Left lung (tissue), 10 donors: ENCODE data around the gene VSTM2L. TPM values are rescaled to one million over a fixed set of nuclear protein-coding genes. Genes with fewer than 3 reads are reported as not detected.

ENCODE experiments used
- ATAC-seq: fragments of 200-7000 bp; cut with Tn5 transposase; one replicate; pipeline ENCODE4 v1.9.1; 2020; ENCODE audit warnings: moderate library complexity
- DNase-seq, 4 donors: peaks; one replicate each; pipeline ENCODE4 v3.0.0-alpha.2; 2013 to 2020
- H3K27ac ChIP-seq, 2 donors: fragments of 200-600 bp; sonication (generic) in 1 of 2; one replicate each; pipeline versions ENCODE4 v1.5.0 to v1.8.0; 2020 to 2021
- H3K27me3 ChIP-seq, 2 donors: fragments of 200-600 bp; sonication (generic) in 1 of 2; one replicate each; pipeline versions ENCODE4 v1.5.0 to v1.8.0; 2020 to 2021
- H3K36me3 ChIP-seq, 2 donors: fragments of 200-600 bp; sonication (generic) in 1 of 2; one replicate each; pipeline versions ENCODE4 v1.5.0 to v1.8.0; 2020 to 2021
- H3K4me1 ChIP-seq, 2 donors: fragments of 200-600 bp; one replicate each; pipeline ENCODE4 v1.8.0; 2021
- H3K4me3 ChIP-seq, 2 donors: fragments of 200-600 bp; sonication (generic) in 1 of 2; one replicate each; pipeline versions ENCODE4 v1.5.0 to v1.8.0; 2020 to 2021; ENCODE audit warnings: mild to moderate bottlenecking in 1 of 2
- H3K9me3 ChIP-seq, 2 donors: fragments of 200-600 bp; sonication (generic) in 1 of 2; one replicate each; pipeline versions ENCODE4 v1.5.0 to v1.8.0; 2020 to 2021
- CTCF ChIP-seq, 2 donors: fragments of 200-600 bp; sonication (generic) in 1 of 2; IDR thresholded peaks; one replicate each; pipeline versions ENCODE4 v1.5.0 to v1.8.0; 2021; ENCODE audit warnings: antibody characterized with exemption in 2 of 2
- intact Hi-C, 2 donors: fragments of 100-400 bp; cut with DNase I; formaldehyde crosslinking; loops; one replicate each; pipeline versions ENCODE4 v1.11.2 to v1.14.2; 2022
- polyA plus RNA-seq, 6 donors: library from polyadenylated mRNA; unstranded; fragments of 120-200 nt; gene quantifications; one replicate each; pipeline ENCODE4 v1.2.1, GENCODE V29; 2013; ENCODE audit not compliant: insufficient read length in 6 of 6
- total RNA-seq, 2 donors: library from RNA; stranded (reverse); fragmentation: NEBNext Ultra II Directional; extraction: Animal tissue kit (Norgen Biotek cat#: 25700); gene quantifications; one replicate each; pipeline ENCODE4 v1.2.1, GENCODE V29; 2021
- donor health status: DM: no; HTN: yes; CAD: no.
- donor health status: DM: no; HTN: no; CAD: no.

Gene VSTM2L
- total and polyA plus RNA-seq, 8 donors = 2.7 to 31.9 (median 7.2) TPM

DNA sequence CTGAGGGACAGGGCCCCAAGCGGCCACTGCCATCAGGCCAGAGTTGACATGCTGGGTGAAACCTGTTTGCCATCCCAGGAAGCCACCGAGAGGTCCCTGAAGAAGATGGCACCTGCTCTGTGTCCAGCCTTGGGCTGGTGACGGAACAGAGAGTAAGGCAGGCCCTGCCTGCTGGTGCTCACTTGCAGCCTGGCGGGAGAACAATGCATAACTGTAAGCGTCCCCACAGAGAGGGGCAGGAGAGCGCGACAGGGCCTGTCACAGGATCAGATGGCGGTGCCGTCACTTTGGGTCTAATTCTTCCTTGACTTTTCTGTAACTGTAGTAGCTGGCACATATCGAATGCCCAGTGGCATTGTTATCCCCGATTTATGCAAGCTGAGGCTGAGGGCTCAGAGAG, 29.0 kb upstream of the VSTM2L start:
- DNase-seq (no peak), ATAC-seq (no peak)
- no peak overlapping the region for H3K27ac ChIP-seq
- intact Hi-C loops = no loop called here
- H3K36me3 ChIP-seq = peaks cover 0 to 59% of the 10 kb centered on the region in 2 donors
- no peaks in the 10 kb centered on the region for H3K27me3 ChIP-seq
- no peaks in the 10 kb centered on the region for H3K9me3 ChIP-seq
- no peak overlapping the region for H3K4me3 ChIP-seq
- no peaks in the 10 kb centered on the region for H3K4me1 ChIP-seq
- no peak for TF ChIP-seq CTCF (IDR thresholded peaks at IDR 0.05)

DNA sequence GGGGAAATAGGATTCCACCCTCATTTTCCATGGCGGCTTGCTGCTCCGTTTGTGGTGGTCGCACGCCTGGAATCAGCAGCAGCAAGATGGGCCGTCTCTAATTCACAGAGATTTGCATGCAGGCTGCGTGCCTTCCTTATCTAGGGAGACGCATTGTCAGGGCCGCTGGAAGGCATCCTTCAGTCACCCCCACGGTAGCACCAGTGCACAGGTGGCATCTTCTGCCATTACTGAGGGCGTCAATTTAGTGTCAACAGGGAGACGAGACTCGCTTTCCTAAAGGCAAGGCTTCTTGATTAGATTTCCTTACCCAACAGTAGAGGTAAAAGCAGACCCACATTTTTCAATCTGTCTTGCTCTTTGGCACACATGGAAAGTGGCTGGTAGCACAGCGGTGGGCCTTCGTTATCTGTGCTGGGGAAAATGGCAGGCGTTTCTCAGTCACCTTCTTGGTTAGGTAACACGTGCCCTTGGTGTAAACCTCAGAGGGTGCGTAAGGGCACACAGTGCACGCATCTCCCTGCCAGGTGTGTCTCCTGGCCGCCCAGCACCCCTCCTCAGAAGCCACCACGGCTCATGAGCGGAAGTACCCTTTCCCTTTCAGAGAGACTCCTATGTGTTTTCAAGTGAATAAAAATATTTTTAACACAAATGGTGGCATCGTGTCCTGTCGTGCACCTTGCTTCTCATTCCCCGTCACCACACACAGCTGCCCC, 27.3 kb upstream of the VSTM2L start:
- H3K4me1 ChIP-seq = no peaks in the 10 kb centered on the region
- no peak overlapping the region for H3K4me3 ChIP-seq
- H3K36me3 ChIP-seq = peaks cover 0 to 45% of the 10 kb centered on the region in 2 donors
- intact Hi-C loops = no loop called here
- no peak for TF ChIP-seq CTCF (IDR thresholded peaks at IDR 0.05)
- ATAC-seq = no peak
- H3K27me3 ChIP-seq = no peaks in the 10 kb centered on the region
- DNase-seq = no peak
- no peaks in the 10 kb centered on the region for H3K9me3 ChIP-seq
- no peak overlapping the region for H3K27ac ChIP-seq

DNA sequence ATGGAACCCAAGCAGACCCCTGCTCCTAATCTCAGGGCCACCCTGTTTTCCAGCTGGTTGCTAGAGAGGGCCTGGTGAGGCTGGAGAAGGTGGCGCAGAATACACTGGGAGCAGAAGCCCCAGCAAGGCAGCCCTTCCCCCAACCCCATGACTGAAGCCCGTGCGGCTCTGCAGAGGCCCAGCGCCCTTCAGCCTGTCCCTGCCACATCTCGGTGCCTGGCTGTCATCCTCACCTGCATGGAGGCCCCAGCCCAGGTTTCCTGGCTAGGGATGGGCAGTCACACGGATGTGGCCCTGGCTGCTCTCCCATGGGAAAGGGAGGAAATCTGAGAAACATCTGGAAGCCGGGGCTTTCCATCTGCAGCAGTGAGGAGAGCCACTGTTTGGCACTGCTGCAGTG, 26.1 kb upstream of the VSTM2L start:
- DNase-seq = no peak
- intact Hi-C loops = no loop called here
- H3K27me3 ChIP-seq = no peaks in the 10 kb centered on the region
- no peaks in the 10 kb centered on the region for H3K9me3 ChIP-seq
- no peaks in the 10 kb centered on the region for H3K4me1 ChIP-seq
- TF ChIP-seq CTCF (IDR thresholded peaks at IDR 0.05) = no peak
- H3K36me3 ChIP-seq = peaks cover 0 to 32% of the 10 kb centered on the region in 2 donors
- no peak for ATAC-seq
- H3K4me3 ChIP-seq = no peak overlapping the region
- H3K27ac ChIP-seq = no peak overlapping the region

DNA sequence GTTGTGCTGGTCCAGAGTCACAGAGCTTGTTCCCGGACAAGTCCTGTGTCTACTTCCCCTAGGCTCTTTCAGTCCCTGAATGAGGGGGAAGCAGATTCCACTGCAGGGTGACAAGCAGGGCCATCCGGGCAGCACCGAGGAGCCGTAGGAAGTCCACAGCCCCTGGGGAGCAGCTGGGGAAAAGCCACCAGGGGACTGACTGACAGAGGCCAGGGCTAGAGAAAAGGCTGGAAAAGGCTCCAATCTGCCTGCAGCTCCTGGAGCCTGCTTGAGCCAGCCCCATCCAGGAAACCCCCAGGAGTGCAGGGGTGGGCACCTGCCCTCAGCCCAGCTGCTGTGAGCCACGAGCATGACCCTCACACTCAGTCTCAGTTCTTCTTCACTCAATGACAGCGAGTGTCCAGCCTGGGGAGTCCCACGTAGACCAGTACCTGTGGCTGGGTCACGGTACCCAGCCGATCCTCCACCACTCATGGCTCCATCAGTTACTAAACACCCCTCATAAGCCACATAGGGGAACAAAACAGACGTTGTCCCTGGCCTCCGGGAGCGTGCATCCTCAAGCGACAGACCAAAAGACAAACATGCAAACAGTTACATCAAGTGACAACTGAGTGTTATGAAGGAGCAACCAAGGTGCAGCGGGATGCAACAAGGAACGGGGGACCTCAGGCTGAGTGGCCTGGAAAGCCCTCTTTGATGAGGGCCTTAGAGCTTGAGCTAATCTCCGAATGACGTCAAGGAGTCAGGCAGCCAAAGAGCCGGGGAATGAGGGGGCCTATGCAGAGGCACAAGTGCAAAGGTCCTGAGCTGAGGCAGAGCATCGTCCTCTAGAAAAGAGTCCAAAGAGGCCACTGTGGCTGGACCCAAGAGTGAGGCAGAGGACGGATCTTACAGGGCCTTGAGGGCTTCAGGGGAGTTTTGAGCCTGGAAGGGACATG, 24.8 kb upstream of the VSTM2L start:
- no peak for ATAC-seq
- intact Hi-C loops = no loop called here
- H3K27ac ChIP-seq = no peak overlapping the region

More for the DNA sequence above, 24.8 kb upstream of the VSTM2L start:
- H3K36me3 ChIP-seq = peaks cover 0 to 20% of the 10 kb centered on the region in 2 donors
- H3K27me3 ChIP-seq = no peaks in the 10 kb centered on the region
- H3K4me3 ChIP-seq = no peak overlapping the region
- H3K9me3 ChIP-seq = no peaks in the 10 kb centered on the region
- H3K4me1 ChIP-seq = no peaks in the 10 kb centered on the region
- no peak for TF ChIP-seq CTCF (IDR thresholded peaks at IDR 0.05)
- no peak for DNase-seq
